Activated CD8-positive, alpha-beta memory T cell treated with anti-CD3 and anti-CD28 coated beads, Interleukin-2, amount 50 U/mL, for 4 hours (primary cell): ENCODE results near the gene NPW.

Experiments used
- DNase-seq: peaks from one replicate; pipeline ENCODE4 v3.0.0-alpha.2; 2020

Gene NPW

DNA sequence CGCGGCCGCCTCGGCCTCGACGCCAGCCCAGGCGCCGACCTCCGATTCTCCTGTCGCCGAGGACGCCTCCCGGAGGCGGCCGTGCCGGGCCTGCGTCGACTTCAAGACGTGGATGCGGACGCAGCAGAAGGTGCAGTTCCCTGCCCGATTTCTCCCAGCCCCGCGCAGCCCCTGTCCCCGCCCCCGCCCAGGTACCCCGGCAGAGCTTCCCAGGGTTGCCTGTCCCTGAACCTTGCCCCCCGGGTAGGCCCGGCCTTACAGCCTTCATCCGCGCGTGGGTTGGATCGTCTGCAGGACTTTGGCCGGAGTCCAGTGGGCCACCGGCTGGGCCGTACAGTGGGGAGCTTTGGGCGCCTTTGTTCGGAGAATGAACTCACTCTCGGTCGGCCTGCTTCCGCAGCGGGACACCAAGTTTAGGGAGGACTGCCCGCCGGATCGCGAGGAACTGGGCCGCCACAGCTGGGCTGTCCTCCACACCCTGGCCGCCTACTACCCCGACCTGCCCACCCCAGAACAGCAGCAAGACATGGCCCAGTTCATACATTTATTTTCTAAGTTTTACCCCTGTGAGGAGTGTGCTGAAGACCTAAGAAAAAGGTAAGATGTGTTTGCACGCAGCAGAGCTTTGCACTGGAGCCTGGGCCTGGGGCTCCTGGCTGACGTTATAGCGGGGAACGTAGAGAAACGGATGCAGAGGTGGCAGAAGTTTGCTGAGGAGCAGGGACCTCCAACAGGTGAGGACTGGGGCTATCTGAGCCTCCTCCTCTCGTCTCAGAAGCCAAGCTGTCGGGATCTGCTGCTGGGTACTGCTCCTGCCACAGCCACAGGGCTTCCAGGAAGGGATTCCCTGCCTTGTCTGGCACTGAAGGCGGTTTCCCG is 35.0 kb upstream of the NPW start:
- DNase-seq: no peak

DNA sequence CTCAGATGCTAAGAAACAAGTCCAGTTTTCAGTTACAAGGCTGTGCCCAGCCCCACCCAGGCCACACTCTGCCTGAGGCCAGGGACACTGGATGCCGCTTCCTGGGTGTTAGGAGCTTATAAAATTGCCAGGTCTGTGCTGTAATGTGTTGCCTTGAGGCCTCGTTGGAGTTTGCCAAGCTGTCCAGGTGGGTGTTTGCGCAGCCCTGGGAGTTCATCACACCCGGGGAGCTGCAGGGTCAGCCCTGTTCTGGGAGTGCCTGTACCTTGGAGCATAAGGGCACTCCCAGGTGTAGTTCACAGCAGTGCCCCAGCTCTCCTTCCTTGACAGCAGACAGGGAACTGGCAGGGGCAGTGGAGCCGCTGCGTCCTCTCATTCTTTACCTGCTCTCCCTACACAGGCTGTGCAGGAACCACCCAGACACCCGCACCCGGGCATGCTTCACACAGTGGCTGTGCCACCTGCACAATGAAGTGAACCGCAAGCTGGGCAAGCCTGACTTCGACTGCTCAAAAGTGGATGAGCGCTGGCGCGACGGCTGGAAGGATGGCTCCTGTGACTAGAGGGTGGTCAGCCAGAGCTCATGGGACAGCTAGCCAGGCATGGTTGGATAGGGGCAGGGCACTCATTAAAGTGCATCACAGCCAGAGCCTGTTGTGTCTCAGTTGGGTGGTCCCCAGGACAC is 34.0 kb upstream of the NPW start:
- DNase-seq: no peak

GRCh38 chr16:1987198-1987597 is 32.4 kb upstream of the NPW start:
- DNase-seq: no peak

GRCh38 chr16:1989209-1990100 is 30.1 kb upstream of the NPW start, which contains the start of gene SYNGR3:
TSS of gene SYNGR3 (plus strand) at chr16:1989970. CDS start at chr16:1990103, 133 bp downstream.
- no peak for DNase-seq

GRCh38 chr16:1990101-1990350 is 29.6 kb upstream of the NPW start:
- DNase-seq: no peak

DNA sequence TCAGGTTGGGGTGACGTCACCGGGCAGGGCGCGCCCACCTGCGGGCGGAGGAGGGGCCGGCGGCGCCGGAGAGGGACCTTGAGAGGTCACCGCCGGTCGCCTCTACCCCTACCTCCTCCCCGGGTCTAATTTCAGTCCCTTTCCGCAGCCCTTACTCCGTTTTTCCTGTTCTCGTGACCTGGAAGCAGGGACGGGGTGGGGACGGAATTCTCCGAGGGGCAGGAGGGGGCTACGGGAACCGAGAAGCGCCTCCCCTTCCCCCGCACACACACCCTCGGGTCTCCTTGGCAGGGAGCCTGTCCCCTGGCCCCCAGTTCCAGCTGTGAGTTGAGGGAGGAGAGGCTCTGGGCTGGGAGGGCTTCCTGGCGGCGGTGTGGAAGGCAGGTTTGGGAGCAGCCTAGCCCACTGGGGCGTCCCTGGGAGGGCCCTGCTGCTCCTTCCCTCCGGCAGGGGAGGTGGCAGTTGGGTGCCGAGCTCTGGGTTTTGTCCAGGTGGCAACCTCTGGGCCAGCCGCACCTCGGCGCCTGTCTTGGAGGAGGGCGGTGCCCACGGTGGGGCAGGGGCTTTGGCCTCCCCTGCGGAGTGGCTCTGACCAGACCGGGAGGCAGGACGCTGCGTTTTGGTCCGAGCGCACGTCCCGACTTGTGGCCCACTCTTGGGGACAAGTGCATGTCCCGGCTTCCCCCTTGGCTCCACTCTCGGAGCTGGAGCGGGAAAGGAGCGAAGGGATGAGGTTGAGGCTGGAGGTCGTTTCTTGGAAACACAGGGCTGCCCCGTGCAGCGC is 29.0 kb upstream of the NPW start:
- DNase-seq: peak; percentile 55

- peak; percentile 51 for DNase-seq
Observed at GRCh38 chr16:1991135-1991551, 28.4 kb upstream of the NPW start.

GRCh38 chr16:1991588-1991947 is 28.0 kb upstream of the NPW start:
- no peak for DNase-seq

GRCh38 chr16:1991948-1992703 is 27.5 kb upstream of the NPW start:
- DNase-seq: peak; percentile 99

- peak; percentile 40 for DNase-seq
Observed at GRCh38 chr16:1992704-1993317, 26.8 kb upstream of the NPW start.

- DNase-seq: no peak
Observed at GRCh38 chr16:1993731-1994131, 25.9 kb upstream of the NPW start.

DNA sequence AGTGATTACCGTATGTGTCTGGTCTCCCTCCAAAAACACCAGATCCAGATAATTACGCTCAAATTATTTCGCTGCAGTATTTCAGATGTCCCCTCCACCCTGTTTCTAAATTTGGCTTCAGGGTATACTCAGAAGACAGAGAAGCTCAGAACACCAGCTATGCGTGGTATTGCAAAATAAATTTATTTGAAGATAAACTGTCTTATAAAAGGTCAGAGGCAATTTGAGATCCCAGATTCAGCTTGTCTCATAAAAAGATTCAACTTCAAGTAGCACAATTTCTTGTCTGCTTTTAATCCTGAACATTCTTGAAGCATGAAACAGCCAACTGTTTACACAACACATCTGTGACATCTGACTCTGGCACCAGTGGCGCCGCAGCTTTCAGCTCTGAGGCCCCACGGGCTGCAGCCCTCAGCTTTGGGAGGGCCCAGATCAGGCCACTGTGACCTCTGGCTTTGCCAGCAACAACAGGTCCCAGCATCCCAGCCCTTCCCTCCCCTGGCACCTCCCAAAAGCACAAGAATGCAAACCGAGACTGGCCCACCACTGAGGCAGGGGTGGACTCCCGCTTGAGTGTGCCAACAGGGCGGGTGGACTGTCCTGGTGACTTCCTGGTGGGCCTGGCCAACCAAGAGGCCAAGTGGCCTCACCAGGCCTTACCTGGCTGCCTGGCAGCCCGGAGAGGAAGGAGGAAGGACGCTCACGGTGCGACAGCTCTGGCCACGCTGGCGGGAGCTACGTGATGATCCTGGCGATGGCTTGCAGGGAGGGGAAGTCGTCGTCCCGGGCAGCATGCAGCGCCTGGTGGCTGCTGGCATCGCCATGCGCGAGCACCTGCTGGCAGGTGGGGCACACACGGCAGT is 21.9 kb upstream of the NPW start:
- DNase-seq: no peak

DNA sequence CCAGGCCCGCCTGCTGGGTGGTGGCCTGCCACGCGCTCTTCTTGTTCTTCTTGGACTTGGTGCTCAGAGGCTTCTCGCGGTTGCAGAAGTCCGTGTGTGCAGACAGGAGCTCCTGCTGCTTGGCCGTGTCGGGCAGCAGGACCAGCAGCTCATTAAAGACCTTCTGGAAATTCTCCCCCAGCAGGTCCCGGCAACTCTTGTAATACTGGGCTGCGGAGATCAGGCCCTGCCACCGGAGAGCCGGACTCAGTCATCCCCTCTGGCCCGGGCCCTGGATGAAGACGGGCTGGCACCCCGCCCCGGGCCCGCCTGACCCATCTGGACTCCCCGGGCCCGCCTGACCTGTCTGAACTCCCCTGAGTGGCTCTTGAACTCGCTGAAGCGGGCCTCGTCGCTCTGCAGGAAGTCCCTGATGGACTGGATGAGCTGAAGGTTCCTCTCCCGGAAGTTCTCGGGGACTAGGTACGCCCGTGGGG is 21.2 kb upstream of the NPW start:
- no peak for DNase-seq

- no peak for DNase-seq
Observed at GRCh38 chr16:1998852-1999801, 20.5 kb upstream of the NPW start.

GRCh38 chr16:1999866-2000514 is 19.6 kb upstream of the NPW start:
- DNase-seq: peak; percentile 13

GRCh38 chr16:2001035-2001434 is 18.6 kb upstream of the NPW start:
- DNase-seq: peak; percentile 13

DNA sequence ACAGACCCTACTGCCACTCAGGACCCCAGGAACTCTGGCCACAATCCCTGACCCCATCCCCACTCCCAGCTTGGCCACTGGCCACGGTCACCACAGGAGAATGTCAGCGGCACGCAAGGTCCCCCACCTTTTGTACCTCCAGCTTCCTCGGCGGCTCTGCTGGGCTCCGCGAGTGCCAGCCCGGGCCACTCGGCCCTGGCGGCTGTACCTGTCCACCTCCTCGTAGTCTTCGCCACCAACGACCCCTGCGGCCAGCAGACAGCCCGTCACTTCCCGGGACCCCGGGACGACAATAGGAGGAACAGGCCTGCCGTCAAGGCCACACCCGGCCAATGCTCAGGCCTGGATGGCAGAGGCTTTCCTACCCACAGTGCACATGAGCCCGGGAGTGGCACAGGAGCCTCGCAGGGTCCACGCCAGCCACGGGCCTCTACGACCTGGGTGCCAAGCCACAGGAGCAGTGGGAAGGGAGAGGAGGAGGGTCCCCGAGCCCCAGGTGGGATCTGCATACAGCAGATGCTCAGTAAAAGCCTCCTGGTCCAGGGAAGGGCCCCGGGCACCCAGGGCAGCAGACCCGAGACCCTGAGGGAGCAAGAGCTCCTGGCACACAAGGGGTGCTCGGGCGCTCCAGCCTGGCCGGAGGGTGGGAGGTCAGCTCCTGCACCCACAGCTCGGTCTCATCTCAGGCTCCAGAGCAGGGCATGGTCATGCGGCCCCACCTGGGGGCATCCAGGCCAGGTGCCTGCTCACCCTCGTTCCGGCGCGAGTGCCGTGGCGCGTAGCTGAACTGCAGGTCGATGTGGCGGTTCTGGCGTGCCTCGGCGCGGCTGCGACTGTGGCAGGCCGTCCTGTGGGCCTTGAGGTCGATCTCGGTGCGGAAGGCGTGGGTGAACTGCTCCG is 17.9 kb upstream of the NPW start:
- peak; percentile 17 for DNase-seq
